DMS 273 (cell line): ENCODE results near the gene DOCK2.
"Not testable (repeated sequence)": the region's sequence is repeated elsewhere in the genome, so short reads cannot be mapped to it uniquely, and the experiment has no call there.

Experiments
- DNase-seq: peaks from one replicate; lab custom pipeline; 2025; ENCODE audit not compliant: unreplicated experiment; lab: John Stamatoyannopoulos, UW

The DOCK2 gene

DNA sequence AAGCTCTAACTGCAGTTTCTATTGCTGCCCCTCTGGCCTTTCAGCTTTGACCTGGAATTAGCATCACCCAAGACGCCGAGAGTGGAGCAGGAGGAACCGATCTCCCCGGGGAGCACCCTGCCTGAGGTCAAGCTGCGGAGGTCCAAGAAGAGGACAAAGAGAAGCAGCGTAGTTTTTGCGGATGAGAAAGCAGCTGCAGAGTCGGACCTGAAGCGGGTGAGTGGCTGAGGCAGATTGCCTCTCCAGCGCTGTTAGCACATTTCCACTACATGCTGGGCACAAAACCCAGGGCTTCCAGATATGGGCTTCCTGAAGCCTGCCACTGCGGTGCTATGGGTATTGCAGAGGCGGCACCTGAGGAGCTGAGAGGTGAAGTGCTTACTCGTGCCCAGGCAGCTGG is 441.9 kb downstream of the DOCK2 start:
- no peak for DNase-seq

DNA sequence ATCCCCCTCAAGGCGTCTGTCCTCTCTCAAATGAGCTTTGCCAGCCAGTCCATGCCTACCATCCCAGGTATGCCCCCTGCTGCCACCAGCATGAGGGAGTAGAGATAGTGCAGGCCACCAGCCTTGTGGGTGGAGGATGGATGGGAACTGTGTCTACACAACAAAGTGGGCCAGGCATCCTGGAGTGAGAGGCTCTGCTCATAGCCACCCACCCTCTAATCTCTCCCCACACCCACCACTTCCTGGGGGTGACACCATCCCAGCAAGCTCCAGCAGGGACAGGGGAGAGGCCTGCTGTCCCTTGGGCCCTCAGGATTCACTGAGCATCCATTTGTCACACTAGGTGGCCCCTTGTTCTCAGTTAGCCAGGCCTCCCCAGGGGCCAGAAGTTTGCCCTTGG is 443.1 kb downstream of the DOCK2 start:
- DNase-seq = no peak

DNA sequence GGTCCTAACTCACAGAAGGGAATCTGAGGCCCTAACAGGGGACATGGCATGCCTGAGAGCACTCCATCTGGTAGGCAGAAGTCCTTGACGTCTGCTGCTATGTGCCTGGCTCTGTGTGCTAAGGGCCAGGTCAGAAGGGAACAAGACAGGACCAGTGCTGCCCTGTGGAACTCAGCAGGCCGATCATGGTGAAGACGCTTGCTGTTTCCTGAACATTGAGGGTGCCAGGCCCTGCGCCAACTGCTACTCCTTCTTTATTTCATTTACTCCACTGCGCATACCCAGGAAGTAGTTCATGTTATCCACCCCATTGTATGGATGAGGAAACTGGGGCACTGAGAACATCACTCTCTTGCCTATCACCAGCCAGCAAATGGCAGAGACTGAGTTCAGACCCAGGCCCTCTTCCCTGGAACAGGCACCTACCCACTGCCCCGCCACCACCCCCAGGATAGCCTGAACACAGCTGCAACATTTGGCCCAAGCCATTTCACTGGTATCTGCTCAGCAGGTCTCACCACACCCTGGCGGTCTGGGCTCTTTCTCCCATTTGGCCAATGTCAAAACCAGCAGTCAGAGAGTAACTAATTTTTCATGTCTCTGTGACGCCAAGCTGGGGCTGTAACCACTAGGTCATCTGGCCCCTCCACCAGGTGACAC is 443.8 kb downstream of the DOCK2 start:
- DNase-seq = no peak

DNA sequence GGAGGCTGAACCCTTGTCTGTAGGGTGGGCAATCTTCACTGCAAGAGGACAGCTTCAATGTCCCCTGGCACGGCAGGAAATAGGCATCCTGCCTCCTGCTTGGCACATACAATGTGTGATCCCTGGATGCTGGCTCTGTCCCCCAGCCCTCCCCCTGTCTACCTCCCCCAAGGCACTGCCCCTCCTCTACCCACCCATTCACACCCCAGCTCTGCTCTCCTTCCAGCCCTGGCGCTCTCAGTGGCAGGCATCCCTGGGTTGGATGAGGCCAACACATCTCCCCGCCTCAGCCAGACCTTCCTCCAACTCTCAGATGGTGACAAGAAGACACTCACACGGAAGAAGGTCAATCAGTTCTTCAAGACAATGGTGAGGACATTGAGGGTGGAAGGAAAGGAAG is 444.5 kb downstream of the DOCK2 start:
- no peak for DNase-seq

DNA sequence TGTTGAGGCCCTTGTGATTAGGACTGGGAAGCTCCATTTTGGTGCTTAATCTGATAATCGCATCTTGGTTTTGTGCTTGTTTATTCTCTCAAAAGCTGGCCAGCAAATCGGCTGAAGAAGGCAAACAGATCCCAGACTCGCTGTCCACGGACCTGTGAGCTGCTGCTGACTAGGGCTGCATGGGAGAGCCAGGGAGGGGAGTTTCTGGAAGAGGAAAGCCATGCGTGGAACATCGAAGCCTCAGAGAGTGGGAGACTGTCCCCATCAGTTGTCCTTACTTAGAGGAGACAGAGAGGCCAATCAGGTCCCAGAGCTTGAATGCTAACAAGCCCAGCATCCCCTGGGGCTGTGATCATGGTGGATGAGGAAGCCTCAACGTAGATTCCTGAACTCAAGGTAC is 445.6 kb downstream of the DOCK2 start:
- DNase-seq = no peak

DNA sequence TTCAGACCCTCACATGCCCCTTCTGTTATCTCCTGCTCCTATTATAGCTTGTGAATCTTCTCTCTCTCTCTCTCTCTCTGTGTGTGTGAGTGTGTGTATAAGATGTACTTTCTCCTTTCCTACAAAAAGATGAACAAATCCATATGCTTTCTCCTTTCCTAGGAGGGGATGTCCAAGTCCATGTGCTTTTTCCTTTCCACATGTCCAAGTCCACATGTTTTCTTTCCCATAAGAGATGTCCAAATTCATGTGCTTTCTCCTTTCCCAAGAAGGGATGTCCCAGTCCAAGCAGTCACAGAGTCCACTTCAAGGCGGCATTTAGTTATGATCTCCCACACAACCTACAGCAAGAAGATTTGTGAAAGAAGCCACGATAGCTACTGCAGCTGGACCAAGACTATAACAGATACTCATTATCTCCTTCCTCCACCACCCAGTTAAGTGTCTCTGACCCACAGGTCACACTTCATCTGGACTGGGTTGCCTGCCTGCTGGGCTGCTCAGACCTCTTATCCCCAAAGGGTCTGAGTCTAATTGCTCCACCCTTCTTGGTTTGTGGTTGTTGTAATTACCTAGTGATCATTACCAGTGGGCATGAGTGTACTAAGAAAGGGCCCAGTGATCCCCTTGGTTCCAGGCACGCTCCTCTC is 450.2 kb downstream of the DOCK2 start:
- no peak for DNase-seq

DNA sequence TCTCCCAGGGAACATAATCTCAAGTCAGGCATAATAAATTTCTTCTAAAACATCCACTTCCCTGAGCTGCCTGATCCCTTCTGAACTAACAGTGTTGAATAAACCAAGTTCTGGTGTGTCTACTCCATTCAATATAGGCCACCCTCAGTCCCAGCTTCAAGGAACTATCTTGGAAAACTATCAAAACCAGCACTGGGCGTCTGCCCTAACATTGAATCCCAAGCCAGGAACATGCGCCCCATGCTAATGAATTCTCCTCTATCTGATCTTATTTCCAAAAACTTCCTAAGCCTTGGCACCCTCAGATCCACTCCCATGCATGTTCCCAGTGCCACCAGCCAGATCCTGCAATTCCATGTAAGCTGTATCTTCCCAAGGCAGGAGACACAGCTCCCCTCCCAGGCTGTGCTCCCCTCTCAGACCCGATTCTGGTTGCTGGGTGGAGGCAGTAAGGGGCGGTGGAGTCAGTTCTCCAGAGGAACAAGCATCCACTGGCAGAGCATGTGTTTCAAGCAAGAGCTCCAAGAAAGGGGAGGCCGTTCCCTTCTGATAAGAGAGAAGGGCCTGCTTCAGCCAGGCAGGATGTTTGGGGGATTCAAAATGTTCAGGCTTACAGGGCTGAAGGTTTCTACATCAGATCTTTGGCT is 455.5 kb downstream of the DOCK2 start:
- no peak for DNase-seq

DNA sequence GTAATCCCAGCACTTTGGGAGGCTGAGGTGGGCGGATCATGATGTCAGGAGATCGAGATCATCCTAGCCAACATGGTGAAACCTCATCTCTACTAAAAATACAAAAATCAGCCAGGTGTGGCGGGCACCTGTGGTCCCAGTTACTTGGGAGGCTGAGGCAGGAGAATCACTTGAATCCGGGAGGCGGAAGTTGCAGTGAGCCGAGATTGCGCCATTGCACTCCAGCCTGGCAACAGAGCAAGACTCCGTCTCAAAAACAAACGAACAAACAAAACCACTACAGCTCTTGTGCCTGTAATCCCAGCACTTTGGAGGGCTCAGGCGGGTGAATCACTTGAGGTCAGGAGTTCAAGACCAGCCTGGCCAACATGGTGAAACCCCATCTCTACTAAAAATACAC is 457.3 kb downstream of the DOCK2 start:
- not testable (repeated sequence) for DNase-seq

DNA sequence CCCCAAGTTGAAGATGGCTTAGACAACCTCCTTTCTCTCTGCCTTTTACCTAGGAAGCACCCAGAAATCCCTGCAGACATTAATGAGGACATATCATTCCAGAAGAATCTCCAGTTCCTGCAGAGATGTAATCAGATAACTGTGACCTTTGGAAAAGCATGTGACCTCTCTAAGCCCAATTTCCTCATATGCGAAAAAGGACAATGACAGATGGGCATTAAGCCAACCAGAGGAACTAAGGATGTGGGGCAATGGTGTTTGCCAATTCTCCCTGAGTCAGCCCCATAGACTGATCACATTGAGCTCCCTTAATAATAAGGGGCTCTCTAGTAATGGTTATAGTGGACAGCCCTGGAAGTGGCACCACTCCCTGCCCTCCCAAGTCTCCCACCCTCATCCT is 458.6 kb downstream of the DOCK2 start:
- DNase-seq = no peak

DNA sequence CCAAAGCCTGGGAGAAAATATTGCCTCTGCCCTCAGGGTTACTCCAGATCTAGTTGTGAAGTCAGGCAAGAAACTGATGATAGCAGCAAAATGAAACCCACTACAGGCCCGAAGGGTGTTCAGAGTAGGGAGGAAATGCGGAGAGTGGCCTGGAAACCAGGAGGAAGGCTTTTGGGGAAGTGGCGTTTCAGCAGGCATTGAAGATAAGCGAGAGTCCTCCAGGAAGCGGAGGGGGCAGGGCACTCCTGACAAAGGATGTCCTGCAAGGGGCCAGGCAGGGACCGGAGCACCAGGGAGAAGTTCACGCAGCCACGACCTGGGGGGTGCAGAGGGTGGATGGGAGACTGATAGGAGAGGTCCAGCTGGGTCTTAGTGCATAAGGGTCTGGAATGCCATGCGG is 460.9 kb downstream of the DOCK2 start:
- DNase-seq = no peak

DNA sequence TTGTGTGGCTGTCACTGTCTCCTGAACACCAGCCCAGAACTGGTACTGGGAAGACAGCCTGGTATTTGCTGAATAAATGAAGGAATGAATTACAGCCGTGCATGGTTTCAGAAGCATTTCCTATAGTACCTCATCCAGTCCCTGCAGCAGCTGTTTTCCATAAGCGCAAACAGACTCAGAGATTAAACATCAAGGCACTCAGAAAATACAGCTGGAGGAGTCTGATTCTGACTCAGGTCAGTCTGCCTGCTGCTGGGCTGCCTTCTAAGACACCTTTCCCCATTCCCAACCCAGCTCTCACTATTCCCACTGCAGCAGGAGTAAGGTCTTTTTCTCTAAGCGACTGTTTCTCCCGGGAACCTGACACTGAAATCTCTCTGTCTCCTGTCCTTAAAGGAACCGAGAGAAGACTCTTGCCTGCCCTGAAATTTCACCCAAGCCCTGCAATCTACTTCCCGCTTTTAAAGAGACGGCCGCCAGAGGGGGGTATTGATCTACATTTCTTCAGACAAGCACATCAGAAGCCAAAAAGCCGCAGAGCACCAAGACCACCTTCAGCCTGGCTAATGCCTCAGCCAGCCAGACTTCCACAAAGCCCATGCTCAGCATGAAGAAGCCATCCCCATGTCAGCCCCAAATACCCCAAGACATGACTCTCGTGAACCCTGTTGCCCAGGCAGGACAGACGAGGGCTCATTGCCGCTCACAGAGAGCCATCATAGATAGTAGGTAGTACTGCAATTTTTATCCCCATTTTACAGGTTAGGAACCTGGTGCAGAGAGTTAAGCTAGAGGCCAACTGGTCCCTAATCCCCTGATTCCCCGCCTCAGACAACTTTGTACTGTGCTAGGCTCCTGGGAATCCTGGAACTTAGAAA is 463.2 kb downstream of the DOCK2 start:
- DNase-seq = peak; percentile 88

DNA sequence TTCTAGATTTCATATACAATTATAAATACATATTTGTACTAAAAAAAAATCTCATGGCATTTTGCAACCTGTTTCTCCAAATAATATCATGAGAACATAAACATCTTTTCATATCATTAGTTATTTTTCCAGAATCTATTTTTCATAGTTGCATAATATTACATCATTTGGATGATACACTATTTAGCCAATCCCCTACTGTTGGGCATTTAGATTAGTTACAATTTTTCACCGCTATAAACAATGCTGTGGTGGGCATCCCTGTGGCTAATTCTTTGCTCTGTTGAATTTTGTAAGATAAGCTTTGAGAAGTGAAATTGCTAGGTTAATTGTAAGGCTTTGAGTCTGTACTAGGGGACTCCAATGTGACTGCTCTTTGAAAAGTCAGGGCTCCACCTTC is 466.4 kb downstream of the DOCK2 start:
- no peak for DNase-seq

DNA sequence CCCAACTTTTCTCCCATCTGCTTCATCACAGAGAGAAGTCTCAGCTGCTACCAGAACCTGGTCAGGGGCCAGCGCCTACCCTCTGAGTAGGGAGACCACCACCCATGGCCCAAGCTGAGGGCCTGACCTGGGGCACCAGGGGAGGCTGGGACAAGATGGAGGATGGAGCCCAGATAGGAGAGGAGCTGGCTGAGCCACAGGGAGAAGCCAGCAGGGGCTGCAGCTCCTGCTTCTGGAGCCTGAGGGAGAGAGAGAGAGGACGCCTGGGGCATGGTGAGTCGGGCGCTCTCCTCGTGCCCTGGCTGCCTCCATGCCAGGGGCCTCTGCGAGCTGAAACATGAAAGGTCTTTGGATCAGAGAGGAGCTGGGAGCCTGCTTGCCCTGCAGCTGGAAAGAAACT is 467.2 kb downstream of the DOCK2 start:
- no peak for DNase-seq

DNA sequence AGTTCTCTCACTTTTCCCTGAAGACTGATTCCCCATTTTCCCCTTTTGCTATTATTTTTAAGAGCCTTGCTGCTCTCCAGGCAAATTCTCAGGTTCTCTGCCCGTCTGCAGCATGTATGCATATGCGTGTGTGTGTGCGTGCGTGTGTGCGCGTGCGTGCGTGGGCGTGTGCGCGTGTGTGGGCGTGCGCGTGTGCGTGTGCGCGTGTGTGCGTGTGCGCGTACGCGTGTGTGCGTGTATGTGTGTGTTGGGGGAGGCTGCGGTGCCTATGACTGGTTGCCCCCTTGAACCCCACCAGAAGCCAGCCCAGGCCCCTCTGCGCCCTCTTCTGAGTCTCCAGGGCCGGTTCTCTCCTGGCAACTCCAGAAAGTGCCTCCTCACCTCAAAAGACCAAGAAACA is 467.6 kb downstream of the DOCK2 start:
- no peak for DNase-seq

DNA sequence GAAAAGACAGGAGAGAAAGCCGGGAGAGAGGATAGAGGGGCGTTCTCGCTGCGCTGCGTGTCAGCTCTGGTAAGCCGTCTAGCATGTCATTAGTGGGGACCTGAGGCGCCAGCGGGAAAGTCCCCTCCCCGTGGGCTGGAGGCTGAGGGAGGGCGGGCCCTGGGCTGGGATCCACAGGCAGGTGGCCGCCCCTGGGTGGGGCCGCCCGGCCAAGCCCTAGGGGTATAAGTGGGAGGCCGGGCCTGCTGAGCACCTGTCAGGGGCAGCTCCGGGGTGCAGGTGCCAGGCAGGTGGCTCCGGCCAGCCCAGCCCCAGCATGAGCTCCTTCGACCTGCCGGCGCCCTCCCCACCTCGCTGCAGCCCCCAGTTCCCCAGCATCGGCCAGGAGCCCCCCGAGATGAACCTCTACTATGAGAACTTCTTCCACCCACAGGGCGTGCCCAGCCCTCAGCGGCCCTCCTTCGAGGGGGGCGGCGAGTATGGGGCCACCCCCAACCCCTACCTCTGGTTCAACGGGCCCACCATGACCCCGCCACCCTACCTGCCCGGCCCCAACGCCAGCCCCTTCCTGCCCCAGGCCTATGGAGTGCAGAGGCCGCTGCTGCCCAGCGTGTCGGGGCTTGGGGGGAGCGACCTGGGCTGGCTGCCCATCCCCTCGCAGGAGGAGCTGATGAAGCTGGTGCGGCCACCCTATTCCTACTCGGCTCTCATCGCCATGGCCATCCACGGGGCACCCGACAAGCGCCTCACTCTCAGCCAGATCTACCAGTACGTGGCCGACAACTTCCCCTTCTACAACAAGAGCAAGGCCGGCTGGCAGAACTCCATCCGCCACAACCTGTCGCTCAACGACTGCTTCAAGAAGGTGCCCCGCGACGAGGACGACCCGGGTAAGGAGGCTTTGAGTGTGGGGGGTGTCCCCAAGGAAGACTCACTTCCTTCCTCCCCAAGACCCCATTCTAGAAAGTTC is 468.9 kb downstream of the DOCK2 start, which contains the start of gene FOXI1:
FOXI1 (plus strand) TSS at position 256 of the 970 bp plus-strand sequence; CDS start at position 317, 61 bp downstream.
- DNase-seq = no peak

DNA sequence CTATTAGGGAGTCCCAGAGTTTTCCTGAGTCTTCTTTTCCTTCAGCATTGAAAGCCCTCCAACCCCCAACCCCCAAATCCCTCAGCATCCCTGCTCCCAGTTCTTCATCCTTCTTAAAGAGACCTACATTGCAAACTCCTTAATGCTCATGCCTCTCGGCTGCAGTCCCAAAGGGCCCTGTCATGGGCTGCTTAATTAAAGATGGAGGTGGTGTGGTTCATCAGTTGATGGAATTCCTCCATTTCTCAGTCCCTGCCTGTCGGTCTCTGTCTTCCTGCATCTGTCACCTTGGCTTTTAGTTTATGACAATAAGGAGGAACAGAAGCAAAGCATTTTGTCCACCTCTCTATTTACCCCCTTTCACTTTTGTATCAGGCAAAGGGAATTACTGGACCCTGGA is 470.6 kb downstream of the DOCK2 start:
- no peak for DNase-seq

DNA sequence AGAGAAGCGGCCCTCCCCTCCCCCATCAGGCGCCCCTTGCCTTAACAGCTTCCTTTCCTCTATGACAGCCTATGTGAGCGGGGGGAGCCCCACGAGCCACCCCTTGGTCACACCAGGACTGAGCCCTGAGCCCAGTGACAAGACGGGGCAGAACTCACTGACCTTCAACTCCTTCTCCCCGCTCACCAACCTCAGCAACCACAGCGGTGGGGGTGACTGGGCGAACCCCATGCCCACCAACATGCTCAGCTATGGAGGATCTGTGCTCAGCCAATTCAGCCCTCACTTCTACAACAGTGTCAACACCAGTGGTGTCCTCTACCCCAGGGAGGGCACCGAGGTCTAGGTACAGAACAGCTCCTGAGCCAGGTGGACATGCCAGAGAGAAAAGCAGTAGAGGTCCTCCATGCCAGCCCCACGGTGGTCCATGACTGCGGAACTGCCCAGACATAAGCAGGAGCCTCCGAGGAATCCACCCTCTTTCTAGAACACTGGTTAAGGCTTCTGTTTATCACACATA is 471.3 kb downstream of the DOCK2 start:
- no peak for DNase-seq

DNA sequence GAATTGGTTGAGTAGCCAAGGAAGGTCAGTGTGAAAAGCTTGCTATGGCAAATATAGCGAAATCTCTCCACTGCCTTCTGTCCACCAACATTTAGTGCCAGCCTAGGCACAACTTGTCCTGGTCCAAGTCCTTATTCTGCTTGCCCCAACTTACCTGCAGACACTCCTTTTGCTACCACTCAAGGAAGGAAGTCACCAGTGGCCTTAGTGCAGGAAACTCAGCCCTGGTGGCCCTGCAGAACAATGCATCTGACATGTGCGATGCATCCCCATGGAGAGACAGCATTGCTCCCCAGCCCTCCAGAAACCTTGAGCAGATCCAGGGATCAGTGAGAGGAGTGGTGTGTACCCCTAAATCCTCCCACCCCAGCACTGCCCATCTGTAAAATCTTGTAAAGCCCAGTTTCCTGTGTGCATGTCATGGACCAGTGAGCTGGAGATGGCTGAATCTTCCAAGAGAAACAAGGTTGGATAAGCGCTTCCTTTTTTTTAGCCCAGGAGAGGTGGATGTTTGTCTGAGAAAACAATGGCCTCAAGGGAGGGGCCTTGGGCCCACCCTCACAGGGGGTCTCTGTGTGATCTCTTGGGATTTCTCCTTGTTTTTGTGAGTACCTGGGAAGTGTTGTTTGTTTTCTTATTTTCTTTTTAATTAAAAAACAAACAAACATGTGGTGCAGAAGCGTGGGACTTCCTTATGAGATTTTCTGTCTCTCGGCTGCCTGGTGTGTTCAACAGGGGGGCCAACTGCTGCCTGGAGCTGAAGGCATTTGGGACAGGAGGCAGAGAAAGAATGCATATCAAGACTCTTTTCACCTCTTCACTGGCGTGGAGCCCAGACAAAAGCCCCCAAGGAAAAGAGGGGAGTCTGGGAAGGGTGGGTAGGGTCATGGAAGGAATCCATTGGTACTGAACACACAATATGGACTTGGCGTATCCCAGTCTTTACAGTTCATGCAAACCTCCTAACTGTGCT is 472.3 kb downstream of the DOCK2 start:
- DNase-seq = no peak
